Measurements from ENCODE around the gene RAD51B. TPM values are rescaled to one million over a fixed set of nuclear protein-coding genes. Genes with fewer than 3 reads are reported as not detected.

The RAD51B gene
- total and polyA plus RNA-seq, 2 of the 13 experiments (the other 11 are each of a cell fraction or from before 2014, with no cell fraction given): 7.0 to 9.5 TPM

GRCh38 chr14:68236582-68237458 lies 417.2 kb downstream of the RAD51B start (continued):
- no peak for TF ChIP-seq HMGXB3 (CRISPR knock-in tag; IDR thresholded peaks at IDR 0.05; ENCODE audit: borderline replicate concordance)
- no peak for TF ChIP-seq LBX2 (CRISPR knock-in tag; IDR thresholded peaks at IDR 0.05; ENCODE audit: borderline replicate concordance)
- no peak for TF ChIP-seq ZNF577 (CRISPR knock-in tag; IDR thresholded peaks at IDR 0.05; ENCODE audit: borderline replicate concordance, low read depth)
- no peak for TF ChIP-seq RFXAP (CRISPR knock-in tag; IDR thresholded peaks at IDR 0.05; ENCODE audit: borderline replicate concordance)
- no peak for TF ChIP-seq ZUFSP (CRISPR knock-in tag; IDR thresholded peaks at IDR 0.05; ENCODE audit: borderline replicate concordance)

All from HepG2 (cell line).